Measurements from ENCODE around the gene TRIB2.

The TRIB2 gene

GRCh38 chr2:12721566-12722446, 5.1 kb downstream of the TRIB2 start:
- DNase-seq: peak; percentile 60

- DNase-seq: no peak
Measured at GRCh38 chr2:12722447-12723316, 5.9 kb downstream of the TRIB2 start.

GRCh38 chr2:12723736-12724463, 7.2 kb downstream of the TRIB2 start:
- DNase-seq: no peak

GRCh38 chr2:12725233-12726187, 8.8 kb downstream of the TRIB2 start:
- no peak for DNase-seq

GRCh38 chr2:12726271-12726670, 9.5 kb downstream of the TRIB2 start:
- DNase-seq: no peak

- no peak for DNase-seq
Measured at GRCh38 chr2:12727065-12727464, 10.3 kb downstream of the TRIB2 start.

- no peak for DNase-seq
Measured at GRCh38 chr2:12727641-12728040, 10.9 kb downstream of the TRIB2 start.

GRCh38 chr2:12728221-12728777, 11.6 kb downstream of the TRIB2 start:
- DNase-seq: no peak

GRCh38 chr2:12730265-12730664, 13.5 kb downstream of the TRIB2 start:
- DNase-seq: no peak

GRCh38 chr2:12731701-12732280, 15.1 kb downstream of the TRIB2 start:
- DNase-seq: no peak

GRCh38 chr2:12732651-12733050, 15.9 kb downstream of the TRIB2 start:
- DNase-seq: no peak

- DNase-seq: no peak
Measured at GRCh38 chr2:12733846-12734245, 17.1 kb downstream of the TRIB2 start.

- DNase-seq: no peak
Measured at GRCh38 chr2:12734914-12735654, 18.3 kb downstream of the TRIB2 start.

GRCh38 chr2:12737297-12737696, 20.6 kb downstream of the TRIB2 start:
- DNase-seq: no peak

GRCh38 chr2:12737738-12738485, 21.2 kb downstream of the TRIB2 start:
- no peak for DNase-seq

- DNase-seq: no peak
Measured at GRCh38 chr2:12739721-12740254, 23.1 kb downstream of the TRIB2 start.

GRCh38 chr2:12741380-12741779, 24.6 kb downstream of the TRIB2 start:
- no peak for DNase-seq

GRCh38 chr2:12742891-12743290, 26.2 kb downstream of the TRIB2 start:
- no peak for DNase-seq

- DNase-seq: no peak
Measured at GRCh38 chr2:12750166-12750905, 33.6 kb downstream of the TRIB2 start.
